Renal cortical epithelial cell (primary cell): ENCODE measurements around the gene HDHD5. TPM values are rescaled to one million over a fixed set of nuclear protein-coding genes. Genes with fewer than 3 reads are reported as not detected.
A peak's percentile ranks its signal among the peaks of the same experiment; 100 is the strongest.

ENCODE experiments used
- DNase-seq: peaks from one replicate; pipeline ENCODE4 v3.0.0-alpha.2; 2011; ENCODE audit warnings: low read depth
- total RNA-seq: library from RNA; depleted of rRNA; stranded (reverse); fragments of >200 nt; gene quantifications from 2 replicates; pipeline ENCODE4 v1.2.3, GENCODE V29; 2014

Gene HDHD5
- total RNA-seq, 1 donor from 2014 or later = 25.1 TPM

- DNase-seq = peak; percentile 14
Measured at GRCh38 chr22:17120281-17120680, 38.8 kb downstream of the HDHD5 start.

- no peak for DNase-seq
Measured at GRCh38 chr22:17119481-17120202, 39.4 kb downstream of the HDHD5 start.

DNA sequence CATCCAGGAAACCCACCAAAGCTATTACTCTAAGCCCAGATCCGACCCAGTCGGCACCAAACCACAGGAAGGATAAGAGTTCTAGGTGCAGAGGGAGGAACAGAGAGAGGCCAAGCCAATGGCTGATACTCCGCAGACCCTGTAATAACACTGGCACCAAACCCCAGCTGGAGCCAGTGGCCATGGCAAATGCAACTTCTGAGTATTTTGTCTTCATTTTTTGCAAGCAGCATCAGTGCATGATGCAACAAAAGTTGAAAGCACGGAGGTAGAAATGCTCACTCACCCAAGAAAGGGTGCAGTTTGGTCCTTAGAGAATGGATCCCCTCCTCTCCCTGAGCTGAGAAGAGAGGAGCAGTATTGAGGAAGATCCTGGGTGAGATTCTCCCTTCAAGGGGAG, 40.7 kb downstream of the HDHD5 start:
- DNase-seq = no peak

DNA sequence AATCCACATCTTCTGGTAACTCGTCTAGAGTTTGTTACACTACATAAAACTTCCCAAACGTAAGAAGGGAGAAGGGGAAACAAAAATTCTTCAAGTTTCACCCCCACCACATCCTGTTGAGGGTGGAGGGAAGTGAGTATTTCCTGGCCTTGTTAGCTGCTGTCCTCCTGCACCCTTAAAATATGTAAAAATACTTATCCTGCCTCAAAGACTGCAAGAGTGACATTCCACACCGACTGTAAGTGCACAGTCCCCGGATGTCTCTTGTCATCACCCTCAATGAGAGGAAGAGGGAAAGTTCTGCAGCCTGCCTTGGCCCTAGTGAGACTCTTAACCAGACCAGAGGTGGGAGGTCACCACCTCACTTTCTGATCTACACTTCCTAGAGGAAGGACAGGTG, 41.2 kb downstream of the HDHD5 start:
- no peak for DNase-seq

DNA sequence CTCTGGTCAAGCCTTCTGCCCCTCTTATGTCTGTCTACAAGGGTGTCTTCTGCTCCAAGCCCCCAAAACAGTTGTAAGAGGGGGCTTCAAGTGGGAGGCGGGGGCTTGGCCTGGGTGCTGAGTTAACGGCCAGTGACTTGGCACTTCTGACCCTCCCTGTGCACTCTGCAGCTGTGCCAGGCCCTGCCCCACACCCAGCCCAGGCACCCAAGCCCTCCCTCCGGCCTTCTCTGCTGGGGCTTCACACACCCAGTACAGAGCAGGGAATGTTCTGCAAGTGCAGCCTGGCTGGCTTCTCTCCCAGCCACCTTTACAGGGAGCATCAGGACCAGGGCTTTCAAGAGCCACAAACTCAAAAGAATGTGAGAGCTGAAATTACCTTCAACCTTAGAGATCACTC, 41.7 kb downstream of the HDHD5 start:
- no peak for DNase-seq

GRCh38 chr22:17116572-17117330, 42.3 kb downstream of the HDHD5 start:
- DNase-seq = no peak

- DNase-seq = no peak
Measured at GRCh38 chr22:17115945-17116565, 43.0 kb downstream of the HDHD5 start.

DNA sequence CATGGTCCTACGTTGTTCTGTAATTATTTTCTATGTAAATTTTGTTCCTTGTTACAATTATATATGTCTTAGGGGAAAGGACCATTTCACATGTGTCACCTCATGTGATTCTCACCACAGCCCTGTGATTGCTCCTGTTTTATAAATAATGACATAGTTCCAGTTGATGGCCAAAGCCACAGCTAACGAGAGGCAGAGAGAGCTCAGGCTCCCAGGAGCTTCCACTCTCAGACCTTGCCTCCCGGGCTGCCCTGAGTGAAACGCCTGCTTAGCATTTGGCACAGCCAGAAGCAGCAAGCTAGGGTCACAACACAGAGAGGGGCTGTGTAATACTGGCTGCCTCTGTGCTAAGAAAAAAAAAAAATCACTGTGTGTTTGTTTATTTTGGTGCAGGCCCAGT, 43.8 kb downstream of the HDHD5 start:
- no peak for DNase-seq

GRCh38 chr22:17114898-17115235, 44.2 kb downstream of the HDHD5 start:
- DNase-seq = no peak

DNA sequence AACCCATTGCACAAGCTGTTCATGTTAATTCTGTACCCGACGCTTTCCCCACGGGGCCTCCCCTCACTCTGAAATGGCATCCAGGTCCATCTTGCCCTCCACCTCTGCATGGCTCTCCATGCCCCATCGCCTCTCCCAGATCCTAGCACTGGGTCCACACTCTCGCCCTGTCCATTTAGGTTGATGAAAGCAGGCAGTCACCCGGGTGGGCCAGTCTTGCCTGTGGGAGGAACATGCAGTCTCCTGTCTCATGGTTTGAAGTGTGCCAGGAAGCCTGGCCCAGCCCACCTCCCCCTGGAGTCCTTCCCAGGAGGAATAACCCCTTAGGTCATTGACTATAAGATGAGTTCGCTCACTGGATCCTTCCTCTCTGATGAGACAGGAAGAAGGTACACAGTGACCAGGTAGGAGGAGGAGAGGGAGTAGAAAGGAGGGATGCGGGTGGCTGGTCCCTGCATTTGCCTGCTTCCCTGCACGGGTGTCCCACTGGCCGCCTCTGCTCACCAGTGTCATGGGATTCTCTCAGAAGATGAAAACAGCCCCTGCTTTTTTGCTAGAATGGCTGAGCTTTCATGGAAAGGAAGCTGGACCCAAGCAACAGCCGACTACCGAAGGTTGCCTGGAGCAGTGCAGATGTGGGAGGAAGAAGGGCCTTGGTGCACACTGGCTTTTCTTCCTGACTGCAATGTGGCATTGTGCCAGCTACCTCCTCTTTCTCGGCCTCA, 44.7 kb downstream of the HDHD5 start:
- no peak for DNase-seq

- DNase-seq = no peak
Measured at GRCh38 chr22:17113600-17113999, 45.5 kb downstream of the HDHD5 start.

GRCh38 chr22:17112491-17113042, 46.5 kb downstream of the HDHD5 start:
- DNase-seq = peak; percentile 11

DNA sequence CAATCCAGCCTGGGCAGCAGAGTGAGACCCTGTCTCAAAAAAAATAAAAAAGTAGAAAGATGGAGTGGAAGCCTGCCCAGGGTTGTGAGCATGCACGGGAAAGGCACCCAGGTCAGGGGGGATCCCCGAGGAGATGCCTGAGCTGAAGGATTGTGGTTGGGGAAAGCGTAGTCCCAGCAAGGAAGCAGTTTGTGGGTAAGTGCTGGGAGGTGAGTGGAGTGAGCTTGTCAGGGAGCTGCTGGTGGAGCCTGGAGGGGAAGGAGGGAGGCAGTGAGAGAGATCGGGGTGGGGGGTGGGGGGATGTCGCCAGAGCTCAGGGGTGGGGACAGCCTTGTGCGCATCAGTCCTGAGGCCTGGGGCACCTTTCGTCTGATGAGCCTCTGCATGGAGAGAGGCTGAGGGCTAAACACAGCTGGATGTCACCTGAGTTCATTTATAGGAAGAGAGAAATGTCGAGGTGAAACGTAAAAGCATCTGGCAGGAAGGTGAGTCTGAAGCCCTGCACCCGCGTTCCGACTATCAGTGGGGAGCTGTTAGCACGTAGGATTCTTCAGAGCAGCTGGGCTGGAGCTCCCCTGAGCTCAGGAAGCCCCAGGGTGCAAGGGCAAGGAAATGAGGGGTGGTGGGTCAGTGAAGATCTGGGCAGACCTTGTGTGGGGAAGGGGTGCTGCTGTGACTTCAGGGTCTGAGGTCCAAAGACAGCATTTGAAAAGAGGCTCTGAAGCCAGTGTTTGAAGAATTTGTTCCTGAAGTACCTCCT, 48.1 kb downstream of the HDHD5 start:
- no peak for DNase-seq

DNA sequence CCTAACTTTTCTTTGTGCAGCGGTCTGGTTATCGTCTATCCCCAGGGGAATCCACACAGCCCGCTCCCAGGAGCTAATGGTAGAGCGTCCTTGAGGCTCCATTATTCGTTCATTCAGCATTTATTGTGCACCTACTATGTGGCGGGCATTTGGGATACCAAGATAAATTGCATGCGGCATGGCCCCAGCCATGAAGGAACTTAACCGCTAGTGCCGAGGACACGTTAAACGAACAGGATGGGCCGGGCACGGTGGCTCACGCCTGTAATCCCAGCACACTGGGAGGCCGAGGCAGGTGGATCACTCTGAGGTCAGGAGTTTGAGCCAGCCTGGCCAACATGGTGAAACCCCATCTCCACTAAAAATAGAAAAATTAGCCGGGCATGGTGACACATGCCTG, 49.1 kb downstream of the HDHD5 start:
- no peak for DNase-seq

DNA sequence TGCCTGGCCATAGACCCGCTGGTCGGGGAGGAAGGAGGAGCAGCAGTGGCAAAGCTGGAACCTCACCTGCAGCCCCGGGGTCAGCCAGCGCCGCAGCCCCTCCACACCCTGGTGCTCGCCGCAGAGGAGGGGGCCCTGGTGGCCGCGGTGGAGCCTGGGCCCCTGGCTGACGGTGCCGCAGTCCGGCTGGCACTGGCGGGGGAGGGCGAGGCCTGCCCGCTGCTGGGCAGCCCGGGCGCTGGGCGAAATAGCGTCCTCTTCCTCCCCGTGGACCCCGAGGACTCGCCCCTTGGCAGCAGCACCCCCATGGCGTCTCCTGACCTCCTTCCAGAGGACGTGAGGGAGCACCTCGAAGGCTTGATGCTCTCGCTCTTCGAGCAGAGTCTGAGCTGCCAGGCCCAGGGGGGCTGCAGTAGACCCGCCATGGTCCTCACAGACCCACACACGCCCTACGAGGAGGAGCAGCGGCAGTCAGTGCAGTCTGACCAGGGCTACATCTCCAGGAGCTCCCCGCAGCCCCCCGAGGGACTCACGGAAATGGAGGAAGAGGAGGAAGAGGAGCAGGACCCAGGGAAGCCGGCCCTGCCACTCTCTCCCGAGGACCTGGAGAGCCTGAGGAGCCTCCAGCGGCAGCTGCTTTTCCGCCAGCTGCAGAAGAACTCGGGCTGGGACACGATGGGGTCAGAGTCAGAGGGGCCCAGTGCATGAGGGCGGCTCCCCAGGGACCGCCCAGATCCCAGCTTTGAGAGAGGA, 49.8 kb downstream of the HDHD5 start:
- no peak for DNase-seq

GRCh38 chr22:17108256-17109112, 50.6 kb downstream of the HDHD5 start:
- DNase-seq = no peak

- no peak for DNase-seq
Measured at GRCh38 chr22:17107547-17107810, 51.6 kb downstream of the HDHD5 start.

DNA sequence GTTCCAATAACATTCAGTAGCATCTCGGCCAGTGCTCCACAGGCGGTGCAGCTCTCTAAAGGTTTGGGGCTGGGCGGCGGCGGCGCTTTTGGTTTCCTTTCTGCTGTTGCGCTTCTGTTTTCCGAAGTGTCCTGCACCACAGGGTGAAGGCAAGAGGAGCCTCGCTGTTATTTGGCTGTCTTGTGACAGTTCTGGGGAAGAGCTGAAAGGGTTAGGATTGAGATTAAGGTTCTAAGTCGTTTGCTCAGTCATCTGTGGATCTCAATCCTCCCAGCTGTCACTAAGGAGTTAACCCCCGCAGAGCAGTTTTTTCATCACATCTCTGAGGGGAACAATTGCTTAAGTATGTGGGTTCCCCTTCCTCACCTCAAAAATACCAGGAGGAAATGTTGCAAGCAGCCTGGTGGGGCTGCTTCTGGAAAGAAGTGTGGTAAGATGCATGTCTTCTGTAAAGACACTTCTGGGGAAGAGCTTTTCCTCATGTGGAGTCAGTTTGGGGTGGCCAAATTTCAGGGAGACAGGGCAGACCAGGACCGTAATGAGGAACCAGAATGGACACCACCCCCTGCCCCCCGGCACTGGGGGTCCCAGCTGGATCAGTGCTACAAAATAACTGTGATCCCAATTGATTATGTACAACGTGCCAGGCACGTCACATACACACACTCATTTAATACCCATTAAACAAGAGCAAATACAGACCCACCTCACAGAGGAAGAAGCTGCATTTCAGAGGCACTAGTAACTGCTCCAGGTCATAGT, 52.1 kb downstream of the HDHD5 start:
- DNase-seq = no peak

DNA sequence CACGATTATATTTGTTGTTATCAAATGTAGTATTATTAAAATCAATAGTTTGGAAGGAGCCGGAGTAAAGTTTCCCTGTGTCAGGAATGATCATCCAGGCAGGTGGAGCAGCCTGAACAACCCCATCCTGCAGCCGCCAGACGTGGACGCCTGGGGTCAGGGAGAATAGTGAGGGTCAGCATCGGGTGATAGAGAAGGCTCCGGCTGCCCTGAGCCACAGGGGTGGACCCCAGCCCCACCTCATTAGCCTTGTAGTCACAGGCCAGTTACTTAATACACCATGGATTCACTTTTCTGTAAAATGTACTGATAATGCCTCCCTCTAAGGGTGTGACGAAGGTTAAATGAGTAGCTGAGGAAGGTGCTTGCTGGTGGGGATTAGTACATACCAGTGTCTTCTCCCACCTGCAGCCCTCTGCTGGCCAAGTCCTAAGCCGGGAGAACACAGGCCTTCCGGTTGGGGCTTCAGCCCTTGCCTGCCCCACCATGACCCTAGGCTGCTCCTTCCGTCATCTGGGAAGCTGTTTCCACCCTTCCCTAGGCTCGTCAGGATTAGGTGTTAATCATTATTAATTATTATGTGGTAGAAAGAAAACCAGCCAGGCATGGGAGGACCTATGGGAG, 52.8 kb downstream of the HDHD5 start:
- no peak for DNase-seq
